GM12801 (cell line): ENCODE data around the gene ASTN2.

Experiments used
- TF ChIP-seq, protein P1 (sequence below): IDR thresholded peaks from one replicate; pipeline ENCODE4 v1.5.1; 2011; ENCODE audit warnings: control low read depth; ENCODE audit not compliant: insufficient read length; ENCODE audit errors: extremely low read depth

Gene ASTN2

DNA sequence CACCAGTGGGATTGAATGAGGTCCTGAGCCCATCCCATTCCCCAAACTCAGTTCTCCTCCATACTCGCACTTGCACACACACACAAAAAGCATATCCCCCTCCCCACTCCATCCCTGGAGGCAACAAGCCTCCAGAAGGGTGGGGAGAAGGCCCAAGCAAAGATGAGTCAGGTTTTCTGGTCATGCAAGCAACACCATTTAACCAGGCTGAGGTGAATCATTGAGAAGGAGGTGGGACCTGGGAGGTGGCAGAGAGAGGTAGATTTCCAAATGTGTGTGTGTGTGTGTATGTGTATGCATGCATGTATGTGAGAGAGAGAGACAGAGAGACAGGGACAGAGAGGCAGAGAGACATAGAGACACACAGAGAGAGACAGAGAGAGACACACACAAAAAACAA, 913.0 kb downstream of the ASTN2 start:
- TF ChIP-seq, protein P1, sequence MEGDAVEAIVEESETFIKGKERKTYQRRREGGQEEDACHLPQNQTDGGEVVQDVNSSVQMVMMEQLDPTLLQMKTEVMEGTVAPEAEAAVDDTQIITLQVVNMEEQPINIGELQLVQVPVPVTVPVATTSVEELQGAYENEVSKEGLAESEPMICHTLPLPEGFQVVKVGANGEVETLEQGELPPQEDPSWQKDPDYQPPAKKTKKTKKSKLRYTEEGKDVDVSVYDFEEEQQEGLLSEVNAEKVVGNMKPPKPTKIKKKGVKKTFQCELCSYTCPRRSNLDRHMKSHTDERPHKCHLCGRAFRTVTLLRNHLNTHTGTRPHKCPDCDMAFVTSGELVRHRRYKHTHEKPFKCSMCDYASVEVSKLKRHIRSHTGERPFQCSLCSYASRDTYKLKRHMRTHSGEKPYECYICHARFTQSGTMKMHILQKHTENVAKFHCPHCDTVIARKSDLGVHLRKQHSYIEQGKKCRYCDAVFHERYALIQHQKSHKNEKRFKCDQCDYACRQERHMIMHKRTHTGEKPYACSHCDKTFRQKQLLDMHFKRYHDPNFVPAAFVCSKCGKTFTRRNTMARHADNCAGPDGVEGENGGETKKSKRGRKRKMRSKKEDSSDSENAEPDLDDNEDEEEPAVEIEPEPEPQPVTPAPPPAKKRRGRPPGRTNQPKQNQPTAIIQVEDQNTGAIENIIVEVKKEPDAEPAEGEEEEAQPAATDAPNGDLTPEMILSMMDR, result no peak

DNA sequence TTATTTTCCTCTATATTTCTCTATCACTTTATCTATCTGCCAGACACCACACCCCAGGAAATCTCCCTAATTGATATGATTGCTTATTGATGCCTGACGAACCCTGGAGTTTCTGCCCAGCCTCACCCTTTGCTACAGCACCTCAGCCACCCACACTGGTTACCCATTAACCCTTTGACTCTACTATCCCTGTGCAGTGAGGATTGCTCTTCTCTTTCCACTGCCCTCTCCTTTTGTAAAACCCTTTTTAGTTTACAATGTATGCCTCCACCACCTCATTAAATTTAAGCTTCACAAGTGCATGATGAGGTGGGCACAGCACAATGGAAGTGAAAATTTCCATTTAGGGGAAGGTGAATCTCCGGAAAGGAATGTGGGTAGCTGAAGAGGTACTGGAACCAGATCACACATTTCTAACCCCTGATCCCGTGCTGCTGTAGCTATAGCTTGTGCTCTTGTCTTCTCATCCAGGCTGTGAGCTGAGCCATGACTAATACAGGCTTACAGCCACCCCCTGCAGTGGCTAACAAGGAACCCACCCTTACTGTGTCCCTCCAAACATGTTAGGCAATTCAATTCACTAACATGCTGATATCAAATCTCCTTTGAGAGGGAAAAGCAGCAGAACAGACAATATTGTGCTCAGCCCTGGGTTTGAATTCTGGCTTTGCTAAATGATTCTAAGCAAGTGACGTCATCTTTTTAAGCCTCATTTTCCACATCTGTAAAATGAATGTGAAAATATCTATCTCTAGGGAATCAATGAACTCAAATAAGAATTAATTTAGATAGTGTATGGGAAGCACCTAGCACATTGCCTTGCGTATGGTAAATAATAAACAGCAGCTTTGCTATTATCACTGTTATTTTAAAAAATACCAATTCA, 914.6 kb downstream of the ASTN2 start:
- TF ChIP-seq, protein P1, result no peak

GRCh38 chr9:116499434-116499833, 915.4 kb downstream of the ASTN2 start:
- TF ChIP-seq, protein P1, result no peak

DNA sequence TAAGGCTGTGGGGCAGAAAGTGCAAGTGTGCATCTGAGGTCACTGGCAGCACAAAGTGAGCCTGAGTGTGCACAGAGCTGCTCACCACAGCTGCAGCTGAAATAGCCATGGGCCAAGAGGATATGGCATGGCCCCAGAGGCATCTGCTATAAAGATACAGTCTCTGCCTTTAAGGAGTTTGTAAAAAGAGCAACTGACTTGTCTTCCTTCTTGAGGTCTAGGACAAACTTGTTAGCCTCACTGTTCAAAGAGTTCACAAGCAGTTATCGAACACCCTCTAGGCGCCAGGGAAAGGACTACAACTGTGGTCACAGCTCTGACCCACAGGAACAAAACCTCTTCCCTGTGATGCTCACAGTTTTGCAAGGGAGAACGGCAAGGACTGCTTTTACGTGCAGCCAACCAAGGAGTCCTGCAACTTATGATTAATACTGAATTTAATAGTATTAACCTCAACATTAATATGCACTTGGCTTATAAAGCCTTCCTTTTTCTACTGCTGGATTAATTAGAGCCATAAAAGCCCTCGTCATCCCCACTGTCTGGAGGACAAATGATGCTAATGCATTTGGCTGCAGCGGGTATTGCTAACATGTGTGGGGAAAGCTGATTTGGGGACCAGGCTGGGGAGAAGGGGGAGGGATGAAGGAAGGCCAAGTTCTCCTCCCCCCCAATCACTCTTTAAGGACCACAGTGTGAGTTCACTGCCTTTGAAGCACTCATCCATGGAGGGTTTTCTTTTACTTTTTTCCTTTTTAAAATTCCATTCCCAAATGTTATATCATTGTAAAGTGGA, 917.6 kb downstream of the ASTN2 start:
- TF ChIP-seq, protein P1, result no peak

GRCh38 chr9:116496167-116496566, 918.7 kb downstream of the ASTN2 start:
- TF ChIP-seq, protein P1, result no peak

DNA sequence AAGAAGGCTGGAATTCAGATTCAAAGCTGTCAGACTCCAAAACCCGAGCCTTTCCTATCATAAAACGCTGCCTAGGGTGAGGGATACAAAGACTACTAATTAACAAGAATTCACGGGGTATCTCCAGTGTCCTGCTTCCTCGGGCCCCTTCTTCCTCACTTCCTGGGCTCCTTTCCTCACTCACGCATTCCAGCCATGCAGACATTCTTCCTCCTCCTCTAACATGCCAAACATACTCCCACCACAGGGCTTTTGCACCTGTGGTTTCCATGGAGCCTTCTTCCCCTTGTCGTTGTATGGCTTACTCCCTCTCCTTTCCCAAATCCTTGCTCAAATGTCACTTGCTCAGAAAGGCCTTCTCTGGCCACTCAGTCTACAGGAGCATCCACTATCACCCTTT, 919.1 kb downstream of the ASTN2 start:
- TF ChIP-seq, protein P1, result no peak

DNA sequence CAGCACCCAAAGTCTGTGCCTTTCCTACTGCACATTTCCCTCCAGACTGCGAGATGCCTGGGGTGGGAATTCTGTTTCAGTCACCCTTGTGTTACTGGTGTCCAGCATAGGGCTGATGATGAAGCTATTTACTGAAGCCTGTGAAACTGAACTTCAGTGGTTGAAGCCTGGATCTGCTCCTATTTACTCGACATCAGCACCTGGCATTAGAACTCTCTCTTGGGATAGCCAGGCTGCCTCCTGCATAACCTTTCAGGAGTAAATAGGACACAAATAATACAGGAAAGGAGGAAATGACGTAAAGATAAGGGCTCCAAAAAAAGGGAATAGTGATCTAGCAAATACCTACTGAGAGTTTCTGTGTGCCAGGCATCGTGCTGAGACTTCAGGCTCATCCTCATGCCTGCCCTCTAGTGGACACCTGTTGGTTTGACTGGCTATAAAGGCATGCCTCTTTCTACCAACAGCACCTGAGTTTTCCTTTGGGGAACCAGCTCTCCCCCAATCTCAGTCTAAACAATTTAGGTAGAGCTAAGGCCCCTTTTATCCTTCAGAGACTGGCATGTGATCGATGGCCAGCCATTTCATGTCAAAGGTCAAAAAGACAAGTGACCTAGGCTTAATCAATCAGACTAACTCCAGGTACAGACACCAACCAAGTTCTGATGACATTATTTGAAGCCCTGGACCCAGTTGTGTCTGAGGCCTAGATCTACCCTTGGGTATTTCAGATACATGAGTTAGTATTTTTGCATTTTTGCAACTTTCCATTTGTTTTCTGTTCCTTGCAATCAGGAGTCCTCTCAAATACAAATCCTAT, 919.8 kb downstream of the ASTN2 start:
- TF ChIP-seq, protein P1, result no peak
